ENCODE results near the gene CCDC57.

DNA sequence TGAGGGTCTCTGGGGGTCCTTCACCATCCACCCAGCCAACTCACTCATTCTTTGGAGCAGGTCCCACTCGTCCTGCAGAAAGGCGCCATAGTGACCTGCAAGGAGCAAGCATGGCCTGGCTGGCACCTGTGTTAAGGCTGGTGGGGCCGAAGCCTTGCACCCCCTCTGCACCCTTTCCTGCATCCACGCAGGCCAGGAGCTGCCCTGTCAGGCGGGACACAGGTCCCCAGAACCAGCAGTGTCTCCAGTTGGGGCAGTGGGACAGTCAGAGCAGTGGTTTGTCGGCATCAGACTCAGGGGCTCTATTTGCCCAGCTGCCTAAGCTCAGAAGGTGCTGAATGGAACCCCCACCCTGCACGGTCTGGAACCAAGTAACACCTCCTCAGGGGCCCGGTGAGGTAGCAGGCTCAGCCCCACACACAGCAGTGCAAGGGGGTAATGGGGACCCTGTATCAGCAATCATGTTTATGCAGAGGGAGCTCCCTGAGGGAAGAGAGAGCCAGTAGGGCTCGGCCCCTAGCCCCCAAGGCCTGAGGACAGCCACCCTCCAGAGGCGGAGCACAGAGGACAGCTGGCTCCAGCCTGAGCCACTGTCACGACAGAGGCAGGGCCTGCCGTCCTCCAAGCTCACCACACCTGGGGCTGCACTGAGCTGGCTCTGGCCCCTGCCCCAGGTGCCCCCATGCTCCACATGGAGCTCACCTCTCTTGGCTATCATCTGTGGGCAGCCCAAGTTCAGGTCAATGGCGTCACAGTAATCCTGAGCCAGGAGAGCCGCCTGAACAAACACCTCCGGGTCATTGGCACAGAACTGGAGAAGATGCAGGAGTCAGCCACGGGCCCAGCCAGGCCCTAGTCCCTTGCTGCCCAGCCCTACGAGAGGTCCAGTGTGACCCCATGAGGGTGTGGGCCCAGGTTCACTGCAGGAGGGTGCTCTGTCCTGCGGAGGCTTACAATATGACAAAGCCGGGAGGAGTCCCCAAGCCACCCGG is 148.9 kb downstream of the CCDC57 start:
- TF ChIP-seq CTCF (IDR thresholded peaks at IDR 0.05; ENCODE audit: insufficient read depth, low read length, poor library complexity, severe bottlenecking) (no peak), EZH2phosphoT487 (conservative IDR thresholded peaks at IDR 0.05; ENCODE audit: low read length) (no peak)

Measured in SU-DHL-6 (cell line).